CD14-positive monocyte (primary cell): ENCODE results near the gene CAMK2A. TPM values are rescaled to one million over a fixed set of nuclear protein-coding genes. Genes with fewer than 3 reads are reported as not detected.

Experiments used
- DNase-seq, 3 donors: peaks; one replicate each; pipeline ENCODE4 v3.0.0-alpha.2; 2011 to 2022
- H2AFZ ChIP-seq: 2 replicates; pipeline ENCODE4 v1.6.0; 2012; ENCODE audit warnings: mild to moderate bottlenecking, low read depth, low read length, inconsistent platforms; ENCODE audit not compliant: insufficient read depth, poor library complexity, severe bottlenecking
- H3K27ac ChIP-seq, 2 donors: 1 replicate in 1 of 2; 2 replicates in 1 of 2; pipeline ENCODE4 v1.5.1; 2012 to 2013; ENCODE audit warnings: low read length in 2 of 2, control low read depth in 1 of 2, inconsistent platforms in 1 of 2, low read depth in 1 of 2, mild to moderate bottlenecking in 1 of 2
- H3K27me3 ChIP-seq, 2 donors: one replicate each; pipeline versions ENCODE4 v1.6.0 to v1.6.1; 2011 to 2013; ENCODE audit warnings: low read length in 2 of 2; ENCODE audit not compliant: control insufficient read depth in 2 of 2, insufficient read depth in 2 of 2
- H3K36me3 ChIP-seq, 2 donors: replicated peaks in 1 of 2; 1 replicate in 1 of 2; 2 replicates in 1 of 2; pipeline versions ENCODE4 v1.5.1 to v1.6.1; 2012 to 2013; ENCODE audit warnings: low read length in 2 of 2, control low read depth in 1 of 2, inconsistent platforms in 1 of 2, mild to moderate bottlenecking in 1 of 2; ENCODE audit not compliant: insufficient read depth in 2 of 2, control insufficient read depth in 1 of 2
- H3K4me1 ChIP-seq, 2 donors: 1 replicate in 1 of 2; 2 replicates in 1 of 2; pipeline versions ENCODE4 v1.5.1 to v1.6.1; 2012 to 2013; ENCODE audit warnings: low read length in 2 of 2, control low read depth in 1 of 2, inconsistent platforms in 1 of 2, mild to moderate bottlenecking in 1 of 2, moderate library complexity in 1 of 2; ENCODE audit not compliant: insufficient read depth in 2 of 2, control insufficient read depth in 1 of 2
- H3K4me2 ChIP-seq: replicated peaks from 2 replicates; pipeline ENCODE3; 2012; ENCODE audit warnings: low read length, moderate library complexity, mild to moderate bottlenecking; ENCODE audit not compliant: poor library complexity, severe bottlenecking; ENCODE audit errors: extremely low read depth
- H3K4me3 ChIP-seq, 3 experiments: fragments of 200-600 bp in 1 of 3; sonication (generic) in 1 of 3; replicated peaks in 1 of 3; 1 replicate in 2 of 3; 2 replicates in 1 of 3; pipeline ENCODE4 v1.5.1; 2011 to 2013; ENCODE audit warnings: low read length in 3 of 3, mild to moderate bottlenecking in 3 of 3, control low read depth in 2 of 3, low read depth in 2 of 3, inconsistent platforms in 1 of 3, moderate library complexity in 1 of 3
- H3K79me2 ChIP-seq: 2 replicates; pipeline ENCODE4 v1.6.0; 2012; ENCODE audit warnings: mild to moderate bottlenecking, control low read depth, inconsistent platforms, low read length, moderate library complexity; ENCODE audit not compliant: insufficient read depth
- H3K9ac ChIP-seq: 2 replicates; pipeline ENCODE4 v1.6.0; 2017; ENCODE audit warnings: low read length, mild to moderate bottlenecking; ENCODE audit not compliant: insufficient read depth, poor library complexity, severe bottlenecking
- H3K9me3 ChIP-seq, 2 donors: replicated peaks in 1 of 2; 1 replicate in 1 of 2; 2 replicates in 1 of 2; pipeline versions ENCODE4 v1.5.1 to v1.6.1; 2012 to 2013; ENCODE audit warnings: low read length in 2 of 2, control low read depth in 1 of 2; ENCODE audit not compliant: control insufficient read depth in 1 of 2, insufficient read depth in 1 of 2
- H4K20me1 ChIP-seq: 2 replicates; pipeline ENCODE4 v1.6.0; 2012; ENCODE audit warnings: mild to moderate bottlenecking, low read length, control low read depth, moderate library complexity; ENCODE audit not compliant: insufficient read depth
- H3K27ac Mint-ChIP-seq, 7 donors: one replicate each; pipeline ENCODE4 v1.8.0; 2020; ENCODE audit warnings: mild to moderate bottlenecking in 7 of 7, mixed read lengths in 7 of 7, moderate library complexity in 6 of 7, inconsistent platforms in 2 of 7
- H3K27me3 Mint-ChIP-seq, 3 donors: one replicate each; pipeline ENCODE4 v1.8.0; 2021 to 2022; ENCODE audit warnings: low read depth in 3 of 3, mild to moderate bottlenecking in 3 of 3, mixed read lengths in 3 of 3, moderate library complexity in 3 of 3, inconsistent platforms in 1 of 3
- H3K36me3 Mint-ChIP-seq, 2 donors: one replicate each; pipeline ENCODE4 v1.8.0; 2020; ENCODE audit warnings: mixed read lengths in 2 of 2, inconsistent platforms in 1 of 2, mild to moderate bottlenecking in 1 of 2
- H3K4me1 Mint-ChIP-seq: one replicate; pipeline ENCODE4 v1.8.0; 2020; ENCODE audit warnings: mild to moderate bottlenecking, mixed read lengths
- H3K4me3 Mint-ChIP-seq, 2 donors: one replicate each; pipeline ENCODE4 v1.8.0; 2020; ENCODE audit warnings: mild to moderate bottlenecking in 2 of 2, mixed read lengths in 2 of 2, moderate library complexity in 1 of 2
- H3K9me3 Mint-ChIP-seq, 7 donors: one replicate each; pipeline ENCODE4 v1.8.0; 2020 to 2022; ENCODE audit warnings: mixed read lengths in 7 of 7, mild to moderate bottlenecking in 6 of 7, moderate library complexity in 6 of 7, inconsistent platforms in 2 of 7
- CTCF ChIP-seq: fragments of 200-600 bp; IDR thresholded peaks from one replicate; pipeline ENCODE4 v1.8.0; 2022; ENCODE audit warnings: antibody characterized with exemption, mild to moderate bottlenecking
- WGBS: methylation state at CpG from one replicate; pipeline ENCODE4 v1.1.5; 2013; ENCODE audit warnings: missing lambda C conversion rate; ENCODE audit not compliant: insufficient coverage; 5-methylcytosine and 5-hydroxymethylcytosine counted together
- intact Hi-C, 2 donors: fragments of 100-400 bp; cut with micrococcal nuclease; formaldehyde crosslinking; loops; one replicate each; pipeline versions ENCODE4 v1.15.0 to v1.15.1; 2023
- polyA plus RNA-seq, 3 donors: library from polyadenylated mRNA; depleted of rRNA in 1 of 3; unstranded in 2 of 3; stranded (reverse) in 1 of 3; fragments of 300-500 nt in 2 of 3; fragments of >200 nt in 1 of 3; fragmentation: Illumina TruSeq in 2 of 3; gene quantifications; 1 replicate in 2 of 3; 2 replicates in 1 of 3; pipeline ENCODE4 v1.2.3, GENCODE V29; 2012 to 2021

Gene CAMK2A
- polyA plus RNA-seq, 3 donors = not detected

GRCh38 chr5:150209099-150209635, 80.4 kb downstream of the CAMK2A start:
- Mint-ChIP-seq H3K4me1 (peaks cover 14% of the 10 kb centered on the region), H3K27me3 (peaks cover 30 to 34% (median 31%) of the 10 kb centered on the region in 3 donors), H3K4me3 (peak overlapping the region; percentile 76 to 84), H3K9me3 (peaks cover 0 to 3% (median 0%) of the 10 kb centered on the region in 7 donors), H3K27ac (peak overlapping the region in 3 of 7 donors; percentile 6 to 55 (median 41)), H3K36me3 (no peaks in the 10 kb centered on the region)
- H3K79me2 ChIP-seq = no peaks in the 10 kb centered on the region
- H4K20me1 ChIP-seq = no peaks in the 10 kb centered on the region
- peak overlapping the region; percentile 74 for H2AFZ ChIP-seq
- no peaks in the 10 kb centered on the region for H3K36me3 ChIP-seq
- peak overlapping the region in 1 of 2 donors; percentile 4 for H3K27ac ChIP-seq
- TF ChIP-seq CTCF = no peak
- WGBS = 1% methylated on average over 19 of the region's 21 CpGs
- H3K27me3 ChIP-seq = peaks cover 0 to 20% of the 10 kb centered on the region in 2 donors
- no peaks in the 10 kb centered on the region for H3K9me3 ChIP-seq
- H3K4me2 ChIP-seq = peak overlapping the region; percentile 44
- peak; percentile 39 to 90 (median 43) for DNase-seq
- H3K4me1 ChIP-seq = peaks cover 7 to 10% of the 10 kb centered on the region in 2 donors
- intact Hi-C loops = no loop called here
- H3K9ac ChIP-seq = peak overlapping the region; percentile 24
- H3K4me3 ChIP-seq = peak overlapping the region in 2 of 3 experiments; percentile 22 to 43

GRCh38 chr5:150208187-150209098, 81.1 kb downstream of the CAMK2A start:
- H2AFZ ChIP-seq = peak overlapping the region; percentile 74
- H3K9me3 Mint-ChIP-seq = peaks cover 0 to 3% (median 0%) of the 10 kb centered on the region in 7 donors
- peak overlapping the region; percentile 44 for H3K4me2 ChIP-seq
- no peak overlapping the region for H3K27ac ChIP-seq
- WGBS = 53% methylated on average over 12 of the region's 19 CpGs
- intact Hi-C loops = no loop called here
- no peaks in the 10 kb centered on the region for H3K36me3 ChIP-seq
- H3K27me3 ChIP-seq = peaks cover 0 to 20% of the 10 kb centered on the region in 2 donors
- peak overlapping the region in 3 of 7 donors; percentile 41 to 63 (median 55) for H3K27ac Mint-ChIP-seq
- H3K4me1 Mint-ChIP-seq = peaks cover 14% of the 10 kb centered on the region
- no peak for TF ChIP-seq CTCF
- DNase-seq = peak in 1 of 3 donors; percentile 77
- H3K36me3 Mint-ChIP-seq = no peaks in the 10 kb centered on the region
- peaks cover 29 to 34% (median 30%) of the 10 kb centered on the region in 3 donors for H3K27me3 Mint-ChIP-seq
- peak overlapping the region; percentile 76 to 84 for H3K4me3 Mint-ChIP-seq
- no peaks in the 10 kb centered on the region for H3K9me3 ChIP-seq
- H3K79me2 ChIP-seq = no peaks in the 10 kb centered on the region
- H3K4me1 ChIP-seq = peaks cover 7 to 10% of the 10 kb centered on the region in 2 donors
- peak overlapping the region in 1 of 3 experiments; percentile 43 for H3K4me3 ChIP-seq
- no peaks in the 10 kb centered on the region for H4K20me1 ChIP-seq
- H3K9ac ChIP-seq = peak overlapping the region; percentile 24
